Upper lobe of right lung (tissue), 1 donor: ENCODE results near the gene UBE2K. TPM values are rescaled to one million over a fixed set of nuclear protein-coding genes. Genes with fewer than 3 reads are reported as not detected.
"Not testable (repeated sequence)": the region's sequence is repeated elsewhere in the genome, so short reads cannot be mapped to it uniquely, and the experiment has no call there.

ENCODE experiments used
- ATAC-seq: fragments of 200-7000 bp; cut with Tn5 transposase; one replicate; pipeline ENCODE4 v1.9.1; 2020; ENCODE audit warnings: mild to moderate bottlenecking, moderate library complexity
- DNase-seq: peaks from one replicate; pipeline ENCODE4 v3.0.0-alpha.2; 2020
- H3K27ac ChIP-seq: fragments of 200-600 bp; one replicate; pipeline ENCODE4 v1.8.0; 2022
- H3K27me3 ChIP-seq: fragments of 200-600 bp; one replicate; pipeline ENCODE4 v1.8.0; 2022; ENCODE audit warnings: mild to moderate bottlenecking
- H3K36me3 ChIP-seq: fragments of 200-600 bp; one replicate; pipeline ENCODE4 v1.8.0; 2022
- H3K4me1 ChIP-seq: fragments of 200-600 bp; one replicate; pipeline ENCODE4 v1.8.0; 2022
- H3K4me3 ChIP-seq: fragments of 200-600 bp; one replicate; pipeline ENCODE4 v1.8.0; 2022; ENCODE audit warnings: mild to moderate bottlenecking
- H3K9me3 ChIP-seq: fragments of 200-600 bp; one replicate; pipeline ENCODE4 v1.8.0; 2022
- intact Hi-C: fragments of 100-400 bp; cut with DNase I; formaldehyde crosslinking; loops from one replicate; pipeline ENCODE4 v1.11.0; 2022
- total RNA-seq: library from RNA; stranded (reverse); fragmentation: NEBNext Ultra II Directional; extraction: Animal tissue kit (Norgen Biotek cat#: 25700); gene quantifications from one replicate; pipeline ENCODE4 v1.2.1, GENCODE V29; 2021
- TF ChIP-seq, protein P1 (sequence below): fragments of 200-600 bp; IDR thresholded peaks from one replicate; pipeline ENCODE4 v1.8.0; 2022; ENCODE audit warnings: antibody characterized with exemption
- donor health status: DM: no; HTN: yes; CAD: no; lungs with severe emphysema.

Gene UBE2K
- total RNA-seq, 1 donor from 2014 or later, result 51.4 TPM

DNA sequence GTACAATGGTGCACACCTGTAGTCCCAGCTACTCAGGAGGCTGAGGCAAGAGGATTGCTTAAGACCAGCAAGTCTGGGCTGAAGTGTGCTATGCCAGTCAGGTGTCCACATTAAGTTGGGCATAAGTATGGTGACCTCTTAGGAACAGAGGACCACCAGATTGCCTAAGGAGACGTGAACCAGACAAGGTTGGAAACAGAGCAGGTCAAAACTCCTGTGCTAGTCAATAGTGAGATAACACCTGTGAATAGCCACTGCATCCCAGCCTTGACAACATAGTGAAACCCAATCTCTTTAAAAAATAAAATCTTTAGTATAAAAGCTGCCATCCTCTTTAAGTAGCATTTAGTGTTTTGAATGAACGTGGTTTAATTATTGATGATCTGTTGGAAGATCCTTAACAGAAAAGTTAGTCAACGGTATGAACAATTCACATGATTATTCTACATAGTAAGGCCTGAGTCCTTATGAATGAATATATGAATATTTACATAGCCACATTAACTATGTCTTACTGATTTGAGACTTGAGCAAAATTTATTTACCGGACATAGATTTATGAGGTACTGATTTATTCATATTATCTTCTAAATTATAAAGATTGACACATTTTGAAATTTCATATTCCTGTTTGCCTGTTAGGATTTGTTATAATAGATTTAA, 63.2 kb downstream of the UBE2K start:
- TF ChIP-seq, protein P1, sequence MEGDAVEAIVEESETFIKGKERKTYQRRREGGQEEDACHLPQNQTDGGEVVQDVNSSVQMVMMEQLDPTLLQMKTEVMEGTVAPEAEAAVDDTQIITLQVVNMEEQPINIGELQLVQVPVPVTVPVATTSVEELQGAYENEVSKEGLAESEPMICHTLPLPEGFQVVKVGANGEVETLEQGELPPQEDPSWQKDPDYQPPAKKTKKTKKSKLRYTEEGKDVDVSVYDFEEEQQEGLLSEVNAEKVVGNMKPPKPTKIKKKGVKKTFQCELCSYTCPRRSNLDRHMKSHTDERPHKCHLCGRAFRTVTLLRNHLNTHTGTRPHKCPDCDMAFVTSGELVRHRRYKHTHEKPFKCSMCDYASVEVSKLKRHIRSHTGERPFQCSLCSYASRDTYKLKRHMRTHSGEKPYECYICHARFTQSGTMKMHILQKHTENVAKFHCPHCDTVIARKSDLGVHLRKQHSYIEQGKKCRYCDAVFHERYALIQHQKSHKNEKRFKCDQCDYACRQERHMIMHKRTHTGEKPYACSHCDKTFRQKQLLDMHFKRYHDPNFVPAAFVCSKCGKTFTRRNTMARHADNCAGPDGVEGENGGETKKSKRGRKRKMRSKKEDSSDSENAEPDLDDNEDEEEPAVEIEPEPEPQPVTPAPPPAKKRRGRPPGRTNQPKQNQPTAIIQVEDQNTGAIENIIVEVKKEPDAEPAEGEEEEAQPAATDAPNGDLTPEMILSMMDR, result no peak
- H3K36me3 ChIP-seq, result peaks cover 69% of the 10 kb centered on the region

DNA sequence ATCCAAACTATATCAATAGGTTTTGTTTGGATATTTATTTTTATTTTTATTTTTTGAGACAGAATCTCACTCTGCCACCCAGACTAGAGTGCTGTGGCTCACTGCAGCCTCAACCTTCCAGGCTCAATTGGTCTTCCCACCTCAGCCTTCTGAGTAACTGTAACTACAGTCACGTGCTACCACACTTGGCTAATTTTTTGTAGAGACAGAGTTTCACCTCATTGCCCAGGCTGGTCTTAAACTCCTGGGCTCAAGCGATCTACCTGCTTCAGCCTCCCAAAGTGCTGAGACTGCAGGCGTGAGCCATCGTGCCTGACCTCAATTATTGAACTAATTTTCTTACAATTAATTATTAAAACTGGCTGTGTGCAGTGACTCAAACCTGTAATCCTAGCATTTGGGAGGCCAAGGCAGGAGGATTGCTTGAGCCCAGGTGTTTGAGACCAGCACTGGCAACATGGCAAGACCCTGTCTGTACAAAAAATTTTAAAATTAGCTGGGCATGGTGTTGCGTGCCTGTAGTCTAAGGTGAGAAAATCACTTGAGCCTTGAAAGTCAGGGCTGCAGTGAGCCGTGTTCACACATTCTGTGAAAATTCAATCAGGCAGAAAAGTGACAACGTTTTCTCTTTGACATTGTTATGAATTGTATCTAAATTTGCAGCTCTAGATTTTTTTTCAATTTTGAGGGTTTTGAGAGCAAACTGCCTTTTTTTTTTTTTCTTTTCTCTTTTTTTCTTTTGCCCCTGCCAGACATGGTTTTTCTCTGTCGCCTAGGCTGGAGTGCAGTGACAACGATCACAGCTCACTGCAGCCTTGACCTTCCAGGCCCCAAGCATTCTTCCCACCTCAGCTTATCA, 66.0 kb downstream of the UBE2K start:
- Histone ChIP-seq H3K36me3 (peaks cover 53% of the 10 kb centered on the region), H3K27ac (no peak overlapping the region), H3K4me1 (no peaks in the 10 kb centered on the region), H3K9me3 (no peaks in the 10 kb centered on the region), H3K27me3 (no peaks in the 10 kb centered on the region), H3K4me3 (no peak overlapping the region)
- intact Hi-C loops, result no loop called here
- TF ChIP-seq, protein P1, result no peak
- no peak for ATAC-seq
- no peak for DNase-seq

More for the DNA sequence above, 63.2 kb downstream of the UBE2K start:
- Histone ChIP-seq H3K27me3 (no peaks in the 10 kb centered on the region), H3K4me1 (no peaks in the 10 kb centered on the region), H3K4me3 (no peak overlapping the region), H3K27ac (no peak overlapping the region), H3K9me3 (no peaks in the 10 kb centered on the region)
- intact Hi-C loops, result no loop called here
- ATAC-seq (no peak), DNase-seq (no peak)

DNA sequence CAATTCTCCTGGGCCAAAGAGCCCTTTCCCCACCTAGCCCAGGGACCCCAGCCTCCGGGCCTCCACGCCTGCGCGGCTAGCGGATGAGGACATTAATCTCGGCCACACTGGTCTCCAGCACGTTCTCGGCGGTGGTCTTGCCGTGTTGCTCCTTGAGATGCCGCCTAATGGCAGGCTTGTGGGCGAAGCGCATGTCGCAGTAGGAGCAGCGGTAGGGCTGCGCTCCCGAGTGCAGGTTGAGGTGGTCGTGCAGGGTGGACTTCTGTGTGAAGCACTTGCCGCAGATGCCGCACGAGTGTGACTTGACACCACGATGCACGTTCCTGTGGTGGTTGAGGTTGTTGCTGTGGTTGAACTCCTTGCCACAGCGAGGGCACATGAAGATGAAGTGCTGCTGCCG, 72.1 kb downstream of the UBE2K start:
- Histone ChIP-seq H3K9me3 (no peaks in the 10 kb centered on the region), H3K27me3 (no peaks in the 10 kb centered on the region), H3K4me1 (no peaks in the 10 kb centered on the region), H3K4me3 (no peak overlapping the region), H3K27ac (no peak overlapping the region), H3K36me3 (peaks cover 36% of the 10 kb centered on the region)
- TF ChIP-seq, protein P1, result no peak
- no peak for DNase-seq
- intact Hi-C loops, result no loop called here
- peak; percentile 27 for ATAC-seq

DNA sequence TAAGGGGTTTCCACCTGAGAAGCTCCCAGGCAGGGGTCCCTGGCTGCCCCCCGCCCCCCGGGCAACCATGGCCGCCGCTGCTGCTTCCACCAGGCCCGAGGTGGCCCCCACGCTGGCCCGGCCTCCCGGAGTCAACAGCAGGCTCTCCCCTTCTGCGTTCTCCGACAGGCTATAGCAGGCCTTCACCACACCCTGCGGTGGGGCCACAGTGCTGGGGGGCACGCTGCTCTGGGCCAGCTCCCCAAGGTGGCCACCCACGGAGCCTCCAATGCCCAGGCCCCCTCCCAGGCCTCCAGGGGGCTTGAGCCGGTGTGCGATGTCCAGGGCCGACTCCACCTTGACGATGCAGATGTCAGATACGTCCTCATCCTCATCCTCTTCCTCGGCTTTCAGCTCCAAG, 72.5 kb downstream of the UBE2K start:
- ATAC-seq, result peak; percentile 58
- Histone ChIP-seq H3K27ac (no peak overlapping the region), H3K27me3 (no peaks in the 10 kb centered on the region), H3K36me3 (peaks cover 34% of the 10 kb centered on the region), H3K9me3 (no peaks in the 10 kb centered on the region), H3K4me1 (no peaks in the 10 kb centered on the region), H3K4me3 (no peak overlapping the region)
- TF ChIP-seq, protein P1, result no peak
- DNase-seq, result no peak
- intact Hi-C loops, result no loop called here

DNA sequence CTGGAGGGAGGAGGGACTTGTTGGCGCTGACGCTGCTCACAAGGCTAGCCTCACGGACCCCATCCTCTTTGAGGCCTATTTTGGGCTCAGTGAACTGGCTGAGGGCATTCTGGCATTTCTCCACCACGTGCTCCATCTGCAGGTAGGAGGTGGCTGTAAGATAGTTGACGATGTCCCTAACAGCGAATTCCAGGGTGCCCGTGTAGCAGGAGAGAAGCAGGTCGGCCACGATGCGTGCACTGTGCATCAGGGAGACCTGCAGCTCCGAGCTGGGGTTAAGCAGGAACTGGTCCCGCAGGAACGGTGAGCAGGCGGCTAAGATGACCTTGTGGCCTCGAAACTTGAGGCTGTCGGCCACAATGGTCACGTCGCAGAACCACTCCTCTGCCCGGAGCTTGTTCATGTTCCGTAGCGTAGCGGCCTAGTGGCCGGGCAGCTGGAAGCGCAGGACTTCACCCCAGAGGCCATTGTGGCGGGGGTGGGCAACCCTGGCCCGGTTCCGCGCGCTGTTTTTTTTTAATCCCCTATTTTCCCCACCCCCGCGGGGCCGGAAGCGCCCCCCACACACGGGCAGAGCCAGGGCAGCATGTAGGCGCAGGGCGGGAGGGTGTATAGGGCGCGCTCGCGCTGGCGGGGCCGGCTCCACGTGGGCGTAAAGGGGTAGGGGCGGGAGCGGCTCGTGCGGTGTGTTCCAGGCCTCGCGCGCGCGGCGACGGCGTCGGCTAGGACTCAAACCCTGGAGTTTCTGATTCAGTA, 73.2 kb downstream of the UBE2K start:
- DNase-seq (no peak), ATAC-seq (peak; percentile 39)
- TF ChIP-seq, protein P1, result no peak
- Histone ChIP-seq H3K27me3 (no peaks in the 10 kb centered on the region), H3K4me3 (no peak overlapping the region), H3K4me1 (no peaks in the 10 kb centered on the region), H3K9me3 (no peaks in the 10 kb centered on the region), H3K27ac (no peak overlapping the region), H3K36me3 (peaks cover 34% of the 10 kb centered on the region)
- intact Hi-C loops, result no loop called here

DNA sequence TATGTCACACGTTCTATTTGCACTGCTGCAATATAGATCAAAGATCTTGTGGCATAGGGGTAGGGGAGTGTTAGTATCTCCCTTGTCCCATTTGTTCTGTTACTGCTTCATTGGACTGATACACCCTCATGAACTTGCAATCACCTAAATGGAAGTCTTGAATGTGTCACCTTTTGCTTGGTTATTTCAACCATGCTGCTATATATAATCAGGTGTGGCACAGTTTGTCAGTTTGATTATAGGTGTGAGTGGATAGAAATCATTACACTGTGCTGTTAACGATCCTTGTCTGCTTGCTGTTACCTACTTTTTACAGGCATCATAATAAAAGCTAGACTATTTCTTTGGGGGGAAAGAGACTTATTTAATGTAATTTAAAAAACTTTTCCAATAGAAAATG, 84.1 kb downstream of the UBE2K start:
- H3K27ac ChIP-seq, H3K4me3 ChIP-seq, H3K27me3 ChIP-seq, DNase-seq, H3K9me3 ChIP-seq, intact Hi-C loops, ATAC-seq, H3K4me1 ChIP-seq: not testable (repeated sequence)
- H3K36me3 ChIP-seq, result peaks cover 18% of the 10 kb centered on the region
